GM21381 (cell line): ENCODE measurements around the gene FN3KRP.

Experiments used
- ATAC-seq: cut with Tn5 transposase; IDR thresholded peaks from one replicate; pipeline ENCODE4 v1.9.1; 2021; ENCODE audit warnings: mild to moderate bottlenecking, moderate library complexity; ENCODE audit not compliant: unreplicated experiment

FN3KRP gene

GRCh38 chr17:82687375-82687861, 29.1 kb upstream of the FN3KRP start:
- no peak for ATAC-seq

GRCh38 chr17:82687871-82688270, 28.6 kb upstream of the FN3KRP start:
- no peak for ATAC-seq

- ATAC-seq, result no peak
Observed at GRCh38 chr17:82689077-82689476, 27.4 kb upstream of the FN3KRP start.

GRCh38 chr17:82690786-82691489, 25.6 kb upstream of the FN3KRP start:
- no peak for ATAC-seq

GRCh38 chr17:82691714-82692113, 24.8 kb upstream of the FN3KRP start:
- no peak for ATAC-seq

- ATAC-seq, result no peak
Observed at GRCh38 chr17:82692268-82692667, 24.2 kb upstream of the FN3KRP start.

- ATAC-seq, result no peak
Observed at GRCh38 chr17:82693168-82693867, 23.2 kb upstream of the FN3KRP start.

GRCh38 chr17:82694647-82695046, 21.9 kb upstream of the FN3KRP start:
- ATAC-seq, result no peak

- no peak for ATAC-seq
Observed at GRCh38 chr17:82696259-82696658, 20.2 kb upstream of the FN3KRP start.

GRCh38 chr17:82696916-82697807, 19.3 kb upstream of the FN3KRP start:
- ATAC-seq, result no peak

GRCh38 chr17:82697808-82698064, 18.8 kb upstream of the FN3KRP start:
- ATAC-seq, result no peak

- peak; percentile 97 for ATAC-seq
Observed at GRCh38 chr17:82698065-82698973, 18.2 kb upstream of the FN3KRP start, which contains the start of gene RAB40B. RAB40B (minus strand) TSS chr17:82698698; CDS start chr17:82698596, 102 bp downstream.

- peak; percentile 26 for ATAC-seq
Observed at GRCh38 chr17:82698974-82699442, 17.5 kb upstream of the FN3KRP start.

GRCh38 chr17:82699551-82699950, 17.0 kb upstream of the FN3KRP start:
- no peak for ATAC-seq

- no peak for ATAC-seq
Observed at GRCh38 chr17:82702231-82702927, 14.1 kb upstream of the FN3KRP start.

- no peak for ATAC-seq
Observed at GRCh38 chr17:82703036-82703745, 13.3 kb upstream of the FN3KRP start.

- ATAC-seq, result no peak
Observed at GRCh38 chr17:82703935-82704865, 12.3 kb upstream of the FN3KRP start.

- ATAC-seq, result no peak
Observed at GRCh38 chr17:82704886-82705285, 11.6 kb upstream of the FN3KRP start.
